GM21447 (cell line): ENCODE results near the gene MAP1B.

ENCODE experiments used
- ATAC-seq: cut with Tn5 transposase; IDR thresholded peaks from one replicate; pipeline ENCODE4 v1.9.1; 2021; ENCODE audit not compliant: unreplicated experiment

The MAP1B gene

DNA sequence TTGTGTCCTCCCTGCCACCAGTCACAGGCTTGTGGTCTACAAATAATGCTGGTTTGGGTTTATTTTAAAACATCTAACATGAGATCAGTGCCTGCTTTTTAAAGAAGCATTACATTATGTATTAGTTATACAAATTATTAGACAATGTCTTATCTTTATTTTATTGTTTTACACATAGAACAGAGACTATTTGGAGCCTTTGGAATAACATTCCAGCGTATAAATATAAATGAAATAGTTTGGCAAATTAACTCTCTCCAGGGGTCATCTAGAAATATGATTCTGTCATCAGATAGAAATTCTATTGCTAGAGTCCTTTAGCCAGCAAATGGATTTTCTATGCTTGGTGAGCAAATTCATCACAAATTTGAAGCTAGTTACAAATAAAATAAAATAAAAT is 22.4 kb downstream of the MAP1B start:
- ATAC-seq, result no peak

DNA sequence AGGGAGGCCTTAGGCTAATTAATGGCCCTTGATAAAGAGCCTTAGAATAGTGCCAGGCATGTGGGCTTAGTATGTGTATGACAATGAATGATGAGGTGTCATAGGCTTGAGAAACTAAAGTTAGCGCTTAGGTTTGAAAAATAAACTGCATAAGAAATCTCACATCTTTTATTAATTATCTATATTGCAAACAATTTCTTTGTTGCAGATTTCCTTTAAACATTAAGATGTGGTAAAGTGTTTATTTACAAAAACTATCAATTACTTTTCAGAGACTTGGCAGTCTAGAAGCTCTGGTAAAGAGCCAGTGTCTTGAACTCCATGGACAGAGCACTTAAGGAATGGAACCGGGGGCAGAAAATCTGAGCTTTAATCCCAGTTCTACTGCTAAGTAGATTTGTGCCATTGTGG is 23.1 kb downstream of the MAP1B start:
- no peak for ATAC-seq

GRCh38 chr5:72133212-72133990 is 26.1 kb downstream of the MAP1B start:
- no peak for ATAC-seq

DNA sequence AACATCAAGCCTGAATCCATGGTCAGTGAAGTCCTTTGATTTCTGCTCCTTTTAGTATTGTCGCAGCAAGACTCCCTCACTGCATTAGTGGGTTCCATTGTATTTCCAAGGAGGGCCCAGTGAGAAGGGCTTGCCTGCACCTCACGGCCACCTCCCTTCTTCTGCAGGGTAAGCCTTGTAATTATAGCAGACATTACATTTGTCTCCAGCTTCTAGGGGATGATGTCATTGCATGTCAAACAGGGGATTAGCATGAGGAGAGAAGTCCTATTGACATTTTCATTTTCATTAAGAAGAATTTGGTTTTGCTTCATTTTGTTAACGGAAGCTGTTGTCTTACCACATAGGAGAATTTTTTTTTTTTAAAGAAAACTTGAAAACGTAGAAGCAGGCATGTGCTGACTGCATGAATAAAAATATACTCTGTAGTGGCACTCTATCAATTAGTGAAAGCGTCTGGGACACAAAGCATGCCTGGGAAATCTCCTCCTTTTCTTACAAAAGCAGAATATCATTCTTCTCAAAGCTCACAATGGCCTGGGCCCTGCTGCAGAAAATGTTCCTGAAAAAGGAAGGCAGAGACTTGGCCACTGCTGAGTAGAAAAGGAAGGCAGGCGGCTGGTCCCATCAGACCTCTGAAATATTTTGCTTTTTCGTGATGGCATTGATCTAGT is 27.1 kb downstream of the MAP1B start:
- ATAC-seq, result no peak

DNA sequence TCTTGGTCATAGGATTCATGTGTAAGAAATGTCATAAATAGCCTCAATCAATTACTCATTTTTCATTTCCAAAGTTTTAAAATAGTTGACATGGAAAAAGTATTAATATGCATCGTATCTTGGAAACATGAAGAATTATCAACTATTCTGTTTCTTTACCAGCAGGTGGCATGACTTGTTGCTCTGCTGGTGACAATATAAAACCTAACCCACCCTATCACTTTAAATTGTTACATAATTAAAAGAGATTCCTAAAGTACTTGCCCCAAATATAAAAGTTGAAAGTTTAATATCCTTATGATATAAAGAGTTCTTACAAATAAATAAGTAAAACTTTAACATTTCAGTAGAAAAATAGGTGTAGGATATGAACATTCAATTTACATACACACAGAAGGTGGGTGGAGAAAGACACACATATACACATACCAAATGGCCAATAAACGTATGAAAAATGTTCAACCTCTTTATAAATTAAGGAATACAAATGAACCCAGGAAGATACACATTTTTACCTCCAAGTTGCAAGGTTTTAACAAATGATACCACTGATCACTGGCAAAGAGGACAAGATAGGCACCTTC is 30.6 kb downstream of the MAP1B start:
- ATAC-seq, result no peak

DNA sequence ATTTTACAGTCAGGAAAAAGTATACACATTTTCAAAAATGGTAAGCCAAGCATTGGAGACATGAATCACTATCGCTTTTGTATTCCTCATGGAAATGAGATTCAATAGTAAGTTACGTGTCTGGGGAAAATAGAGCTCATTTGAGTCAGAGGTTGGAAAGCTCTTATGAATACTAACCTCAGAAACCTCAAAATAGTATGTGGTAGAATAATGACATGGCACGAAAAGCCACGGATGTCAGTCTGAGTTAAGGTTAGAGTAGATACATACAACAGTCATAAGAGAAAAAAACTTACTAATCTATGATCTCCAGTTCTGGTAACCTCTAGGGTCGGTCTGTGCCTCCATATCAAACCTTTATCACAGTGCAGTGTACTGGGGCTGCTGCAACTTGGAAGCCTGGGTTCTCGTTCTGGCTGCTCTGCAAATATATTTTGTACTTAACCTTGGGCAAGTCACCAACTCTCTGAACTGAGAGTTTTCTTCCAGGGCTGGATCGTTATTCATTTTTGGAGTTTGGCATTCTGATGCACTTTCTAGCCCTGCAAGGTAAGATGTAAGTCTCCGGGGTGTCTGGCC is 31.8 kb downstream of the MAP1B start:
- peak; percentile 41 for ATAC-seq

DNA sequence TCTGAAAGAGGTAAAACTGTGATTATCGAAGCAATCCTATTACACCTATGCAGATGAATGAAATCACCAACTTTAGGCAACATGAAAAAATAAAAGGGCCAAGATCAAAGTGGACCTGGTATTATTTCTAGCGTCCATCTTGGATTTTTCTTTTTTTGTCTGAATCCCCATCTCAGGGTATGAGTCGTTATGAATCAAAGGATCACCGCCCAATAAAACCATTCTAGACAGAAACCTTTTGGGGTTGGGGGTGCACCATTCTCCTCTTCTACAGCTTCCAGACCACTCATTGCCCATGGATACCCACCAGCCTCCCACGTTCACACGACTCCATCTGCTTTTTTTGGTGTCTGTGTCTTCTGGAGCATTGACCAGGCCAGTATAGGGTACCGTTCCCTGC is 33.4 kb downstream of the MAP1B start:
- no peak for ATAC-seq

- no peak for ATAC-seq
Measured at GRCh38 chr5:72141440-72142355, 34.4 kb downstream of the MAP1B start.

- no peak for ATAC-seq
Measured at GRCh38 chr5:72144762-72145161, 37.5 kb downstream of the MAP1B start.

DNA sequence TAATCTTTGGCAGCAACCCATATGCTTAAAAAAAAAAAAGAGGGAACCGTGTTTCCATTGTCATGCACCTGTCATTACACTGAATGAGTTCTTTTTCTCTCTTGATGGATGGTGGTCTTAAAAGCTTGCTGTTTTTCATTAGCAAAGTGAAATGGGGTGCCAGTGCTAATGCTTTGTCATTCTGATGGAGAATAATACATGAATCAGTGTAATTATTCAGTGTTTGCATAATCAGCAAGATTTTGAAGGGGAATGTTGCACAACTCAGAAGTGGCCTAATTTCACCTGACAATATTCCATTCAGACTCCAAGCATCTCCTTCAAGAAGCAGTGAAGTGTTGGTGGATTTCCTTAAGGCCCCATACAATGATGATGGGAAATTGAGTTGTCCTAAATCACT is 38.1 kb downstream of the MAP1B start:
- ATAC-seq, result no peak

DNA sequence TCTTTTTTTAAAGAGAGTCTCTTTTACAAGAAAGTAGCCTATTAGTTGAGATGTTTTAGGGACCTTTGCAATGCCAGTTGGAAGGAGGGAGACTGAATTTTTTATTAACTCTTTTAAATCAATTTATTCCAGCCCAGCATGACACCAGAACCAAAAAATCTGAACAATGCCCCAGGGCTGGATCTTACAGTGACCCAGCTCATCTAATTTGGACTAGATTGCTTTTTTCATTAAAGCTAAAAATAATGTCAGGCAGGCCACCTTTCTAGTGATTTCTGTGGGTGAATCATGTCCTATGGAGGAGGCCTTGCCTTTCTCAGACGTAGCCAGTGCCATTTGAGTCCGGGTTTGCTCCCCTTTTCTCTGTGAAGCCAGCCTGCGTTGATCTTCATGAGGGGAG is 38.8 kb downstream of the MAP1B start:
- no peak for ATAC-seq

- ATAC-seq, result no peak
Measured at GRCh38 chr5:72147569-72147968, 40.3 kb downstream of the MAP1B start.

- no peak for ATAC-seq
Measured at GRCh38 chr5:72149742-72150141, 42.5 kb downstream of the MAP1B start.

- no peak for ATAC-seq
Measured at GRCh38 chr5:72151169-72151568, 43.9 kb downstream of the MAP1B start.

GRCh38 chr5:72151646-72152045 is 44.4 kb downstream of the MAP1B start:
- no peak for ATAC-seq

- no peak for ATAC-seq
Measured at GRCh38 chr5:72152545-72152944, 45.3 kb downstream of the MAP1B start.

DNA sequence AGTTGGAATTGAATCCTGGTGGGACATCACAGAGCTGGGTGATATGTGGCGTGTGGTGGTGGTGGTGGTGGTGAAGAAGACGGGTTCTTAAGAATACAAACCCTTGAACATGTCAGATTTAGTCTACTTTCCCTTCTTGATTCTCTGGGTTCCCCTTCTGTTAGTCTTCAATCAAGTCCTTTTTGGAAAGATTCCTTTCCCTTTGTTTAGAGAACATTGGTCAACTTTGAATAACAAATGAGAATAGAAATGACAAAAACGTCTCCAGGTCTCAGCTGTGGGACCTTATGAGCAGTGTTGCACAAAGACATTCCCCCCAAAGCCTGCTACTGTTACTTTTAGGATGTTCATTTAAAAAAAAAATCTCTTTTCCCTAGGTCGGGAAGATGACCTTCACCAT is 46.3 kb downstream of the MAP1B start:
- no peak for ATAC-seq

DNA sequence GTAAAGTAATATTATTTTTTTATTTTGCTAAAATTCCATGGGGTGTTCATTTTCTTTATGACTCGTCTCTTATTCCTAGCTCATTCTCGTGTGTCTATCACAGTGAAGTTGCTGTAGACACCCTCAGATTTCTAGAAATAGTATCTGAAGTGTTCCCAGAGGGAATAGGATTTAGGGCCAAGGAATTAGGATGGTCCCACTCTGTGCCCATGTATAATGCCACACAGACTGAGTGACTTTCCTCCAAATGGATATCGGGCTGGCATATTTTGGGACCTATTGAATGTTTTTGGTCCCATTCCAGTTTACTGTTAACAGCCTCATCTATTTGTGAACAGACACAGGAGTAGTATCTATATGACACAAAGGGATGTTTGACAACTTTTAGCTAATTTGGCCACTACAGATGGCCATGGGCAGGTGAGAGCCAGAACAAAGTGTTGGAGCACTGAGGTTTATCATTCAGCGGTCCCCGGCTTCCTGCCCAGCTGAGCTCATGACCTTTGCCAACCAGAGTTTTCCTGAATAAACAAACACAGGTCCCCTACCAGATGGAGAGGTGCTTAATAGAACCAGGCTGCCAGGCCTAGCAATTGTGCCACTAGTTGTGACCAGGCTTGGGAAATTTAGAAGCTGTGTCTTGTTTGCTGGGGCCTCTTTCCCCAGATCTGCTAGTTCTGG is 46.9 kb downstream of the MAP1B start:
- no peak for ATAC-seq

DNA sequence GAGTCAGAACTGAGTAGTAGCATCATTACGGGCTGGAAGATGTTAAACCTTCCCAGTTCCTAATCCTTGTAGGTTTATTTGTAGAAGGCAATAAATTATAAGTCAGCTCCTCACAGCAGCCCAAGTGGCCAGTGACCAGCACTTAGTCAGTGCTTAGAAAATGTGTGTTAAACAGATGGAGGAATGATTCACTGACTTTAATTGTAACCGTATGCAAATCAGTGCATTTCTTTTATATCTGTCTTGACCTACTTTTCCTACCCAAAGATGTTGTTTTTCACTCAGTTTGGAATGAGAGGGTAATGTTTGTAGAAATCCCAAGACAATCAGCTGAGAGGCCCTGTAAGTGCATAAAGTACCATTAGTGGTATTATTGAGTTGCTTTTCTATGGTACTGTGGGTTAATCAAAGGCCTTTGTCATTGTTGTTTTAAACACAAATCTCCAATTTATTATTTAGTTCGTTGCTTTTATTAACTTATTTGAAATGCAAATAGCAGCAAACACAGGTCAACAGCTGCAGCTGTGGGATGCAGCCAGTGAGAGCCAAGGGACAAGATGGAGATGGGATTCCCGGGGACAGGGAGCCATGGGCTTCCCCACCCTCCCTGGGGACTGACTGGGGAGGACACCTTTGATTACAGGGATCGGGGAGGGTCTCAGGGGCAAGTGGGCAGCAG is 49.8 kb downstream of the MAP1B start:
- no peak for ATAC-seq

GRCh38 chr5:72157625-72157962 is 50.3 kb downstream of the MAP1B start:
- no peak for ATAC-seq
